ENCODE measurements around the gene PI4KB.

PI4KB gene

GRCh38 chr1:151369302-151369610 lies 42.0 kb upstream of the PI4KB start:
- TF ChIP-seq, protein P1, sequence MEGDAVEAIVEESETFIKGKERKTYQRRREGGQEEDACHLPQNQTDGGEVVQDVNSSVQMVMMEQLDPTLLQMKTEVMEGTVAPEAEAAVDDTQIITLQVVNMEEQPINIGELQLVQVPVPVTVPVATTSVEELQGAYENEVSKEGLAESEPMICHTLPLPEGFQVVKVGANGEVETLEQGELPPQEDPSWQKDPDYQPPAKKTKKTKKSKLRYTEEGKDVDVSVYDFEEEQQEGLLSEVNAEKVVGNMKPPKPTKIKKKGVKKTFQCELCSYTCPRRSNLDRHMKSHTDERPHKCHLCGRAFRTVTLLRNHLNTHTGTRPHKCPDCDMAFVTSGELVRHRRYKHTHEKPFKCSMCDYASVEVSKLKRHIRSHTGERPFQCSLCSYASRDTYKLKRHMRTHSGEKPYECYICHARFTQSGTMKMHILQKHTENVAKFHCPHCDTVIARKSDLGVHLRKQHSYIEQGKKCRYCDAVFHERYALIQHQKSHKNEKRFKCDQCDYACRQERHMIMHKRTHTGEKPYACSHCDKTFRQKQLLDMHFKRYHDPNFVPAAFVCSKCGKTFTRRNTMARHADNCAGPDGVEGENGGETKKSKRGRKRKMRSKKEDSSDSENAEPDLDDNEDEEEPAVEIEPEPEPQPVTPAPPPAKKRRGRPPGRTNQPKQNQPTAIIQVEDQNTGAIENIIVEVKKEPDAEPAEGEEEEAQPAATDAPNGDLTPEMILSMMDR (conservative IDR thresholded peaks at IDR 0.05; ENCODE audit: control insufficient read depth, insufficient read depth, low read depth, low read length) = no peak
- H3K4me3 ChIP-seq (ENCODE audit: control insufficient read depth, low read depth, low read length) = no peak overlapping the region
- DNase-seq (ENCODE audit: low read depth) = no peak

- H3K4me3 ChIP-seq (ENCODE audit: control insufficient read depth, low read depth, low read length) = no peak overlapping the region
- DNase-seq (ENCODE audit: low read depth) = no peak
- TF ChIP-seq, protein P1 (conservative IDR thresholded peaks at IDR 0.05; ENCODE audit: control insufficient read depth, insufficient read depth, low read depth, low read length) = no peak
Observed at GRCh38 chr1:151368393-151369301, 41.4 kb upstream of the PI4KB start.

DNA sequence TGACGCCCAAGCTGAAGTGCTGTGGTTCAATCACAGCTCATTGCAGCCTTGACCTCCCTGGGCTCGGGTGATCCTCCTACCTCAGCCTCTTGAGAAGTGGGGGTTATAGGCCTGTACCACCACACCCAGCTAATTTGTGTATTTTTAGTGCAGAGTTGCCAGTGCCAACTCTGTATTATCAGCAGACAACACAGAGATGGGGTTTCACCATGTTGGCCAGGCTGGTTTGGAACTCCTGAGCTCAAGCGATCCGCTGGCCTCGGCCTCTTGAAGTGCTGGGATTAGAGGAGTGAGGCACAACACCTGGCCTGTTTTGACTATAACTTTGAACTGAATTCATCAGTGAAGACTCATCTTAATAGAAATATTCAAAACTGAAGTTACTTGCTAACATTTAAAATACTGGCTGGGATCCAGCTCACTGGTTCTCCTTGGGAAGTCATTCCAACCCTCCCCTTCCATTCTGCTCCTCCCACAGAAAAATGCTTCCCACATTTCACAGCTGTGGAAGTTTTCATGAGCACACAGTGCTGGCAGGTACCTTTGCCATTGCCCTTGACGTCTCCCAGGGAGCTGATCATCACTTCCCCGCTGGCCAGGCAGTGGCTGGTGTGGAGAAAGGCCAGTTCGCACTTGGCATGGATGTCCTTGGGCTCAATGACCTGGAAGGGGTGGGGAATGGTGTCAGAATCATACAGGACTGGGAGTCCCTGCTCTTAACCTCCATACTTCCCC lies 40.6 kb upstream of the PI4KB start:
- H3K4me3 ChIP-seq (ENCODE audit: control insufficient read depth, low read depth, low read length) = no peak overlapping the region
- TF ChIP-seq, protein P1 (conservative IDR thresholded peaks at IDR 0.05; ENCODE audit: control insufficient read depth, insufficient read depth, low read depth, low read length) = no peak
- DNase-seq (ENCODE audit: low read depth) = no peak

- H3K4me3 ChIP-seq (ENCODE audit: control insufficient read depth, low read depth, low read length) = no peak overlapping the region
- no peak for DNase-seq (ENCODE audit: low read depth)
- TF ChIP-seq, protein P1 (conservative IDR thresholded peaks at IDR 0.05; ENCODE audit: control insufficient read depth, insufficient read depth, low read depth, low read length) = no peak
Observed at GRCh38 chr1:151364996-151365395, 37.8 kb upstream of the PI4KB start.

DNA sequence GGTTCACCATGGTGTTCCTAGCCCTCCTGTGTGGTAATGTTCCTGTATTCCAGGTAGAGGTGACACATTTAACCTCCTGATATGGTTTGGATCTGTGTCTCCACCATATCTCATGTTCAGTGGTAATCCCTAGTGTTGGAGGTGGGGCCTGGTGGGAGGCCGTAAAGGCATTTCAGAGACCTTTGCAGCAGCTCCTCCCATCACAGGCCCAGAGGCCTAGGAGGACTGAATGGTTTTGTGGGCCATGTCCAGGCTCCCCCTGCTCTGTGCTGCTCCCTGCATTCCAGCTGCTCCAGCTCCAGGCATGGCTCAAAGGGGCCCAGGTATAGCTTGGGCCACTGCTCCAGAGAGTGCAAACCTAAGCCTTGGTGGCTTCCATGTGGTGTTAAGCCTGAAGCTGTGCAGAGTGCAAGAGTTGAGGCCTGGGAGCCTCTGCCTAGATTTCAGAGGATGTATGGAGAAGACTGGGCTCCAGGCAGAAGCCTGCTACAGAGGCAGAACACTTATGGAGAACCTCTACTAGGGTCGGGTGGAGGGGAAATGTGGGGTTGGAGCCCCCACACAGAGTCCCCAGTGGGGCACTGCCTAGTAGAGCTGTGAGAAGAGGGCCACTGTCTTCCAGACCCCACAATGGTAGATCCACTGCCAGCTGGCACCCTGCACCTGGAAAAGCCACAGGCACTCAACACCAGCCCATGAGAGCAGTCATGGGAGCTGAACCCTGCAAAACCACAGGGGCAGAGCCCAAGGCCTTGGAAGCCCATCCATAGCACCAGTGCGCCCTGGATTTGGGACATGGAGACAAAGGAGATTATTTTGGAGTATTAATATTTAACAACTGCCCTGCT lies 35.3 kb upstream of the PI4KB start:
- no peak for DNase-seq (ENCODE audit: low read depth)
- TF ChIP-seq, protein P1 (conservative IDR thresholded peaks at IDR 0.05; ENCODE audit: control insufficient read depth, insufficient read depth, low read depth, low read length) = no peak
- no peak overlapping the region for H3K4me3 ChIP-seq (ENCODE audit: control insufficient read depth, low read depth, low read length)

DNA sequence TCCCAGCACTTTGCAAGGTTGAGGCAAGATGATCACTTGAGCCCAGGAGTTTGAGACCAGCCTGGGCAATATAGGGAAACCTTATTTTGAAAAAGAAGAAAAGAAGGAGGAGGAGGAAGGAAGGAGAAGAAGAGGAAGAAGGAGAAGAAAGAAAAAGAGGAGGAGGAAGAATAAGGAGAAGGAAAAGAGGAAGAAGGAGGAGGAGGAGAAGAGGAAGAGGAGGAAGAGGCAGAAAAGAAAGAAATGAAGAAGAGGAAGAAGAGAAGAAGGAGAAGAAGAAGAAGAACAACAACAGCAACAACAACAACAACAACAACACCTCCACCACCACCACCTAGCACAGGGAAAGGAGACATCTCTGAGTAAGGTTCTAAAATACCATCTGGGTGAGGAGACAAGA lies 34.7 kb upstream of the PI4KB start:
- no peak for DNase-seq (ENCODE audit: low read depth)
- no peak overlapping the region for H3K4me3 ChIP-seq (ENCODE audit: control insufficient read depth, low read depth, low read length)
- TF ChIP-seq, protein P1 (conservative IDR thresholded peaks at IDR 0.05; ENCODE audit: control insufficient read depth, insufficient read depth, low read depth, low read length) = no peak
